ENCODE data around the gene AGXT. TPM values are rescaled to one million over a fixed set of nuclear protein-coding genes. Genes with fewer than 3 reads are reported as not detected.

AGXT gene
- total and polyA plus RNA-seq, 2 of the 8 experiments (the other 6 are each of a cell fraction or from before 2014, with no cell fraction given) = 0.03 TPM; not detected in 1

- FAIRE-seq = no peak
Measured at GRCh38 chr2:240899468-240899865, 30.8 kb downstream of the AGXT start.

More at GRCh38 chr2:240899468-240899865, 30.8 kb downstream of the AGXT start:
- no peak overlapping the region for H4K5ac ChIP-seq (ENCODE audit: insufficient read length, low read depth, low read length)
- no peak overlapping the region for H2BK5ac ChIP-seq (ENCODE audit: low read depth, low read length)
- no peak overlapping the region for H3K56ac ChIP-seq (replicated peaks; ENCODE audit: insufficient read length, low read depth, low read length)
- no peak overlapping the region for H3K4me2 ChIP-seq (ENCODE audit: insufficient read depth in 1 of 2, low read depth in 2 of 2, low read length in 2 of 2)
- TF ChIP-seq POLR2AphosphoS5 (IDR thresholded peaks at IDR 0.05; ENCODE audit: low read depth, low read length) (no peak), EGR1 (IDR thresholded peaks at IDR 0.05; ENCODE audit: borderline replicate concordance, low read depth, low read length) (no peak), CREB1 (IDR thresholded peaks at IDR 0.05) (no peak)
- no peak for DNase-seq (ENCODE audit: low read depth in 1 of 2, low spot score in 2 of 2)
- no peak overlapping the region for H2AFZ ChIP-seq (ENCODE audit: low read length)
- no peaks in the 10 kb centered on the region for H3K79me2 ChIP-seq (ENCODE audit: control insufficient read depth in 1 of 2, insufficient read depth in 2 of 2, low read length in 2 of 2)
- H3K4me3 ChIP-seq (ENCODE audit: extremely low read depth in 1 of 4, insufficient read depth in 2 of 4, low read depth in 3 of 4, low read length in 4 of 4) = no peak overlapping the region
- WGBS, 2 experiments (ENCODE audit: extremely low coverage in 1 of 2, insufficient coverage in 1 of 2, insufficient read length in 1 of 2, insufficient replicate concordance in 2 of 2, low coverage in 1 of 2, low lambda C conversion rate in 2 of 2, missing lambda C conversion rate in 1 of 2) = 93% methylated on average over 18 of the region's 19 CpGs; no CpG with 5 or more reads in 1 of the 2 experiments
- no peak overlapping the region for H4K91ac ChIP-seq (replicated peaks; ENCODE audit: insufficient read length, low read length)
- H2BK12ac ChIP-seq (ENCODE audit: low read depth, low read length) = no peak overlapping the region
- CTCF ChIA-PET (ENCODE audit: partially characterized antibody) = interaction anchor here (0.6 to 4.1 kb wide), 6 partner anchors 11 to 292 kb away, joined by 3 to 20 read pairs (median 7); no protein-coding TSS in a partner anchor
- POLR2A ChIA-PET (ENCODE audit: partially characterized antibody) = interaction anchor here (1.2 kb wide), 1 partner anchor 9 kb away, joined by 3 read pairs; no protein-coding TSS in a partner anchor
- no peak overlapping the region for H3K27ac ChIP-seq (ENCODE audit: low read depth, low read length)
- no peak overlapping the region for H2AK5ac ChIP-seq (ENCODE audit: low read depth, low read length)
- H2BK120ac ChIP-seq (replicated peaks; ENCODE audit: low read depth, low read length) = no peak overlapping the region
- no peak overlapping the region for H2BK15ac ChIP-seq (ENCODE audit: low read length)
- H2BK20ac ChIP-seq (ENCODE audit: low read length) = no peak overlapping the region
- H3K4ac ChIP-seq (replicated peaks; ENCODE audit: insufficient read length, low read depth, low read length) = no peak overlapping the region
- no peaks in the 10 kb centered on the region for H3K4me1 ChIP-seq (replicated peaks in 1 of 4; ENCODE audit: control insufficient read depth in 3 of 4, insufficient read depth in 4 of 4, low read length in 3 of 4)
- H3K23ac ChIP-seq (ENCODE audit: insufficient read length) = no peak overlapping the region
- no peaks in the 10 kb centered on the region for H3K27me3 ChIP-seq (replicated peaks in 1 of 4; ENCODE audit: control insufficient read depth in 3 of 4, extremely low read depth in 1 of 4, insufficient read depth in 3 of 4, low read length in 3 of 4)
- no peak overlapping the region for H3K14ac ChIP-seq (ENCODE audit: insufficient read length)
- H3K9me3 ChIP-seq (ENCODE audit: insufficient read depth in 2 of 2, low read depth in 1 of 2, low read length in 1 of 2) = peaks cover 0 to 3% of the 10 kb centered on the region in 2 experiments; a peak in 1 of 4 replicates
- peaks cover 0 to 2% of the 10 kb centered on the region in 2 experiments for H4K20me1 ChIP-seq (replicated peaks in 1 of 2; ENCODE audit: control insufficient read depth in 1 of 2, insufficient read depth in 2 of 2, low read length in 2 of 2)
- H3K36me3 ChIP-seq (ENCODE audit: control insufficient read depth in 2 of 4, insufficient read depth in 4 of 4, low read length in 3 of 4) = no peaks in the 10 kb centered on the region
- H4K8ac ChIP-seq (ENCODE audit: extremely low read depth, insufficient read depth, low read length) = no peak overlapping the region
- no peaks in the 10 kb centered on the region for H3K23me2 ChIP-seq (ENCODE audit: low read depth, low read length)
- no peak overlapping the region for H3K9ac ChIP-seq (replicated peaks in 1 of 4; ENCODE audit: extremely low read depth in 1 of 4, low read depth in 3 of 4, low read length in 3 of 4)
- H3K18ac ChIP-seq (ENCODE audit: extremely low read depth, low read length) = no peak overlapping the region
- H3K79me1 ChIP-seq (ENCODE audit: low read depth, low read length) = no peaks in the 10 kb centered on the region

Measured in H1 (cell line).